ENCODE measurements around the gene CHAD.

DNA sequence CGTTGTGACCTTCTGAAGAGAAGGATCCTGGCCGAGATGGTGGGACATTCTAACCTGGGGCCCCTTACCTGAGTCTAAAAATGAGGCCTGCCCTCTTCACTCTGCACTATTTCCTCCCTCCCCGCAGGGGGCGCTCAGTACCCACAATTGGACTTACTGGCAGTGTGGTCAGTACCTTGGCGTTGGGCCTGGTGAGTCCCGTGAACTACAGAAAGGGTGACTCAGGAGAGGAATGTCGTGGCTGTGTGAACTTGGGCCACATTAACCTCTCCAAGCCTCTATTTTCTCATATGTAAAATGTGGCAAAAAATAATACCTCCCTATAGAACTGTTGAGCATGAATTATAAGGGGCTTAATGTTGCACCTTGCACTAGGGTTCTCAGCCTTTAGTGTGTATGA lies 13.8 kb upstream of the CHAD start:
- TF ChIP-seq, protein P1, sequence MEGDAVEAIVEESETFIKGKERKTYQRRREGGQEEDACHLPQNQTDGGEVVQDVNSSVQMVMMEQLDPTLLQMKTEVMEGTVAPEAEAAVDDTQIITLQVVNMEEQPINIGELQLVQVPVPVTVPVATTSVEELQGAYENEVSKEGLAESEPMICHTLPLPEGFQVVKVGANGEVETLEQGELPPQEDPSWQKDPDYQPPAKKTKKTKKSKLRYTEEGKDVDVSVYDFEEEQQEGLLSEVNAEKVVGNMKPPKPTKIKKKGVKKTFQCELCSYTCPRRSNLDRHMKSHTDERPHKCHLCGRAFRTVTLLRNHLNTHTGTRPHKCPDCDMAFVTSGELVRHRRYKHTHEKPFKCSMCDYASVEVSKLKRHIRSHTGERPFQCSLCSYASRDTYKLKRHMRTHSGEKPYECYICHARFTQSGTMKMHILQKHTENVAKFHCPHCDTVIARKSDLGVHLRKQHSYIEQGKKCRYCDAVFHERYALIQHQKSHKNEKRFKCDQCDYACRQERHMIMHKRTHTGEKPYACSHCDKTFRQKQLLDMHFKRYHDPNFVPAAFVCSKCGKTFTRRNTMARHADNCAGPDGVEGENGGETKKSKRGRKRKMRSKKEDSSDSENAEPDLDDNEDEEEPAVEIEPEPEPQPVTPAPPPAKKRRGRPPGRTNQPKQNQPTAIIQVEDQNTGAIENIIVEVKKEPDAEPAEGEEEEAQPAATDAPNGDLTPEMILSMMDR (IDR thresholded peaks at IDR 0.05): peak in 1 of 3 donors; percentile 92
- no peak for TF ChIP-seq POLR2A (IDR thresholded peaks at IDR 0.05)

Measured in lower leg skin (tissue), 3 donors.